NCI-H1436 treated with DMSO at 0.1 percent for 48 hours (cell line): Measurements from ENCODE around the gene EFTUD2.
A peak's percentile ranks its signal among the peaks of the same experiment; 100 is the strongest.
"Not testable (repeated sequence)": the region's sequence is repeated elsewhere in the genome, so short reads cannot be mapped to it uniquely, and the experiment has no call there.

Experiments
- DNase-seq: peaks from one replicate; lab custom pipeline; 2025; lab: John Stamatoyannopoulos, UW

The EFTUD2 gene

DNA sequence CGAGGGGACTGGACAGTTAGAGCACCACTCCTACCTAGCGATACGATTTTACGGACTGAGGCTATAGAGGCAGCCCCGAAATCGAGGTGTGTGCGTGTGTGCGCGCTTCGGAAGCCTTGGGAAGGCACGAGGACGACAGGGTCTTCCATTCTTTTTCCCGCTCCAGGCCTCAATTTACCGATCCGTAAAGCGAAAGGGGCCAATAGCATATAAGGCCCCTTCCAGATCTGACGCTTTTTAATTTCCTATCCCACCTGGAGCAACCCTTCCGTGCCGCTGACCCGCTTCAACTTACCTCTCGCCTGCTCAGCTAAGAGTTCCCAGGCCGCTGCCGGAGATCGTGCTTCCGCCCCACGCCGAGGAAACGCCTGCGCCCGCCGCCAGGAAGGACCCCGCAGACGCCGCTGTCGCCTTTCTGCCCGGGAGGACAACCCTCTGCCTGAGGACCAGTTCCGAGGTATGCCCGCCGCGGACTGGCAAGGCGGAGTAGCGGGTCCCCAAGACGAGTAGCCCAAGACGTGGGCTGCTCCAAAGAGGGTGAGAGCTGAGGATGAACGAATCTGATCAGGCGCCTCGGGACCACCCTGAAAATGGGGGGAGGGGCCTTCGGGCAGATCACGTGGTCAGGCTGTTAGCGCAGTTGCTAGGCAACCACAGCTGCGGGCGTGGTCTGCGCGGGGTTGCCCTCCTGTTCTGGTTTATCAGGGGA, at the start of gene EFTUD2:
Gene EFTUD2, minus strand, starts transcription at position 372 of the 709 bp plus-strand sequence. CDS start 4,924 bp downstream, outside the sequence.
- peak; percentile 58 for DNase-seq

DNA sequence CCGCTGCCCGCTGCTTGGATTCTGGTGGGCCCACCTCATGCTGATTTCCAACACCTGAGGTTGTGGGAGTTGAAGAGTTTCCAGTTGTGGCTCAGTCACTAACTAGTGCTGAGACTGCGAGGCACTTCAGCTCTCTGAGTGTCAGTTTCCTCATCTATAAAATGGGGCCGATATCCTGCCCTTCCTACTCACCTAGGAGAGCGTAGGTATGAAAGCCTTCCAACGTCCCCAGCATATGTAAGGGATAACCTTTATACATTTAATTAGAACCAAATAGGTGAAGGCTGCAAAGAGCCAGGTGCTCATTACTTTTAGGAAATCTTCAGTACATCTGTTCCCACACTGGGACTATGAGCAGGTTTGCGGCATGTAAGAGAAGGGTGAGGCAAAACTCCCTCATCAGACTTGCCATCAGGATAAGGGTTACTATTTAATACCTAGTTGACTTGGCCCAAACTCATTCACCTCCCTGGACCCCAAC, 49.1 kb upstream of the EFTUD2 start:
- no peak for DNase-seq

DNA sequence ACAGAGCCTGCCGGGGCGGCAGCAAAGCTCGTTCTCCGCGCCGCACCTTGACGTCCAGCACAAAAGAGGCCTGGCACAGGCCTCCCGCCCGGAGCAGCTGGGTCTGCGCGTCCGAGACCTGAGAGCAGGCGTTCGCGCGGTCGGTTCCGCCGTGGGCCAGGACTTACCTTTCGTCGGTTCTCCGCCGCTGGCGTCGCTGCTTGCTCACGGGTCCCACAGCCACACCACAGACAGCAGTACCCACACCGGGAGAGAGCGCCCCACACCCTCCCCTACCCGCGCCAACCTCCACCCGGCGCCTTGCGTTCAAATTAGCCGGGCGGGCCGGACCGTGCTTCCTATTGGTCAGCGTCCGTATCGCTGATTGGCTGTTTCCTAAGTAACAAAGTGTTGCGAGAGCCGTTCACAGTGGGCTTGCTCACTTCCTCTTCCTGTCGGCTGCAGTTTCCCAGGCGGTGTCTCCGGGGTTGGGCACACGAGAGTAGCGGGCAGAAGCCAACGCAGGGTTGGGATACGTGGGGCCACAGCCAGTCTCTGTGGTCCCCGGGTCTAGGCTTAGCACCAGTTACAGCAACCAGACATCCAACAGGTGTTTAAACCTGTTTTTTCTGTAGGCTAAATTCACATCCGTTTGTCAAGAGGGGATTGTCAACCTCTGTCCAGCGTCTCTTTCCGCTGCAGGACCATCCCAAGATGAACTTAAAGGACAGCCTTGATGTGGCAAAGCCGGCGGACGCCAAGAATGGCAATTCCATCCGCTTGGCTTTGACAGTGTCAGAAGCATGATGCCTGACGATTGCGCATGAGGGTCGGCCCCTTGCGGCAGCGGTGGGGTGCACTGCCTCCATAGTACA, 48.4 kb upstream of the EFTUD2 start, which contains the start of gene KIF18B:
Gene KIF18B, minus strand, starts transcription at position 313 of the 854 bp plus-strand sequence. CDS start 11,429 bp downstream, outside the sequence.
- DNase-seq, result peak; percentile 94

DNA sequence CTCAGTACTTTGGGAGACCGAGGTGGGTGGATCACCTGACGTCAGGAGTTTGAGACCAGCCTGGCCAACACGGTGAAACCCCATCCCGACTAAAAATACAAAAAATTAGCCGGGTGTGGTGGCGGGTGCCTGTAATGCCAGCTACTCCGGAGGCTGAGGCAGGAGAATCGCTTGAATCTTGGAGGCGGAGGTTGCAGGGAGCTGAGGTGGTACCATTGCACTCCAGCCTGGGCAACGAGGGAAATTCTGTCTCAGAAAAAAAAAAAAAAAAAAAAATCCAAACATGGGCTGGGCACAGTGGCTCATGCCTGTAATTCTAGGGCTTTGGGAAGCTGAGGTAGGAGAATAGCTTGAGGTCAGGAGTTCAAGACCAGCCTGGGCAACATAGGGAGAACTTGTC, 46.4 kb upstream of the EFTUD2 start:
- DNase-seq, result not testable (repeated sequence)

DNA sequence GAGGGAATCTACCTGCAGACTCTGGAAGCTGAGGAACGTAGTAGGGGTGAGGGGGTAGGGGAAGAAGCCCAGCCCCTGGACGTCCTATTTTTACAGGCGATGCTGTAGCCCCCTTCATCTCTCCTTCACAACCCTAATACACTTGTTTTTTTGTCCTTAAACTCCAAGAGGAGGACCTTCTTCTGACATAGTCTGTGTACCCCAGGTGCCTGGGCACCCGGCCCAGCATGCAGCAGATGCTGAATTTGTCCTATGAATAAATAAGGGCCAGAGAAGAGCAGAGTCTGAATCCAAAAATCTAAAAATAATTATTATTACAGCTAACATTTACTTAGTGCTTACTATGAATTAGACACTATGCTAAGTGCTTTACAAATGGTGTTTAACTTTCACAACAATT, 43.2 kb upstream of the EFTUD2 start:
- no peak for DNase-seq

DNA sequence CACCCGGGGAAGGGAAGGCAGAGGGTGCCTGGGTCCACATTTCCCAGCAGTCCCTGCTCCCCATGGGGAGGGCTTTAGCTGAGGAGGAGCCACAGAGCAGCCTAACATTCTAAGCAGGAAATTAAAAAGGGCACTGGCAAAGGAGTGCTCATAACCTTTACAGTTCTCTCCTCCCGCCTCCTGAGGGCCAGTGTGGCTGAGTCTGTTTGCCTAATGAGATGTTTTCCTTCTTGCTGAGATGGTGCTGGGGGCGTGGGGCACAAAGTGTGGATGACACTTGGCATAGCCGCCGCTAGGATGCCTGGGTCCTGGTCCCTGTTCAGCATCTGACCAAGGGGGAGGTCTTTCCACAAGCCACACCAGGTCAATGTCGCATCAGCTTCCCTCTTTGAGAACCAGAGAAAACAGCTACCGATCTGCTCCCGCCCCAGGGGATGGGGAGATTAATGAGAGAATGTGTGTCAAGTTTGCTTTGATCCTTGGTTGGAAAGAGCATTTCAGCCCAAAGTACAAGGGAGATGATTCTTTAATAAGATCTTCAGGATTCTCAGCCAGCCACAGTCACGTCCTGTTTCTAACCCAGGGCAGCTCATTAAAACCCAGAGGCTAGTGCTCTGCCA, 42.6 kb upstream of the EFTUD2 start:
- DNase-seq, result no peak

DNA sequence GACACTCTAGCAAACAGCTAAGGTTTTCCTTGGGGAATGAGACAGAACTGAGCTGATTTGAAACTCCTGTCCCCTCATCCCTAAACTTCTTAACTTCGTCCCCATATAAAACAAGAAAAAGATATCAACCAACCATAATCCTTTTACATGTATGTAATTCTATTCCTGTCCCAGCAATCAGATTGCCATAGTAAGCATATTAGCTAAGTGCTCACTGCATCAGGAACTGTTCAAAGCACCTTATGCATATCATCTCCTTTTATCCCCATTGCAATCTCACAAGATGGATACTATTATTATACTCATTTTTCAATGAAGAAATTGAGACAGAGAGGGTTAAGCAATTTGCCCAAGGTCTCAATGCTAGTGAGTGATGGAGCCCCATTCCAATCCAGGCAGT, 41.5 kb upstream of the EFTUD2 start:
- DNase-seq, result no peak

DNA sequence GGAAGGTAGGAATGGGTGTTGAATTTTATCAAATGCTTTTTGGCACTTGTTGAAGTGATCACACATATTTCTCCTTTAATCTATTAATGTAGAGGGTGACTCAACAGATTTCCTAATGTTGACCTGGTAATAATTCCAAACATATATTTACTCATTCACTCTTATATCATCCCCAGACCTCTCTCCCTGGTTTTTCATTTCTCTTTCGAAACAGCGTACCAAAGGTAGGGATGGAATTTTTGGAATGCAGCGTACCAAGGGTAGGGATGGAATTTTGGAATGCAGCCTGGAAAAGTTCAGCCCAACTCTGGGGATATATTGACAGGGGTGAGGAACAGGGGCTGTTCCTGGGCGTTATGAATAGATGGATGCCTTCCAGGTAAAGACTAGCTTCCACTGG, 41.1 kb upstream of the EFTUD2 start:
- no peak for DNase-seq

DNA sequence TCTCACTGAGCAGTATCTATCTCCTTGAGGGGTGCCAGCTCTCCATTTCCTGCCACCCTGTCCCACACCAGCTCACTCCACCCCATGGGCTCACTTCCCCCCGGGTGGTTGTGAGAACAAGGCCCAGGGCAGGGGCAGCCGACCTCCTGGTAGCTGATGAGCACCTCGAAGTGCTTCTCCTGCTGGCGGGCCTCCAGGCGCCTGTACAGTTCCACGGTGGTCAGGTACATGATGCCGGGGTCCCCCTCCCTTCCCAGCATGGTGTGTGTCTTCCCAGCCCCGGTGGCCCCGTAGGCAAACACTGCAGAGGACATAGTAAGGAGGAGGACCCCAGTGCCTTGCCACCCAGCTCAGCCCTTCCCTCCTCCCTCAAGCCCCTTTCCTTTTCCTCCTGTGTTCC, 35.9 kb upstream of the EFTUD2 start:
- DNase-seq, result no peak

DNA sequence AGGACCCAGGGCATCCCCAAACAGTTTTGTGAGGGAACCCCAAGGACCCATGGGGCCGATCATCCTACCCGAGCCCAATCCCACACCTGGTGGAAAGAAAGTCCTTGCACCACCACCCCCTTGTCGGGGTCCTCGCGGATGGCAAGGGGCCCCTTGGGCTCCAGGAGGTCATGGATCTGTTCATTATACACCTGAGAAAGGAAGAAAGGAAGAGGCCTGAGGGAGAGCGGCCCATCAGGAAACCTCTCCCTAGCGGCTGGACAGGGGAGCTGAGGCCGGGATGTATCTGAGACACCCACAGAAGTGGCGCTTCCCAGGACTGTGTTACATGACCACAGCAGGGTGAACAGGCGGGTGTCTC, 35.5 kb upstream of the EFTUD2 start:
- no peak for DNase-seq

DNA sequence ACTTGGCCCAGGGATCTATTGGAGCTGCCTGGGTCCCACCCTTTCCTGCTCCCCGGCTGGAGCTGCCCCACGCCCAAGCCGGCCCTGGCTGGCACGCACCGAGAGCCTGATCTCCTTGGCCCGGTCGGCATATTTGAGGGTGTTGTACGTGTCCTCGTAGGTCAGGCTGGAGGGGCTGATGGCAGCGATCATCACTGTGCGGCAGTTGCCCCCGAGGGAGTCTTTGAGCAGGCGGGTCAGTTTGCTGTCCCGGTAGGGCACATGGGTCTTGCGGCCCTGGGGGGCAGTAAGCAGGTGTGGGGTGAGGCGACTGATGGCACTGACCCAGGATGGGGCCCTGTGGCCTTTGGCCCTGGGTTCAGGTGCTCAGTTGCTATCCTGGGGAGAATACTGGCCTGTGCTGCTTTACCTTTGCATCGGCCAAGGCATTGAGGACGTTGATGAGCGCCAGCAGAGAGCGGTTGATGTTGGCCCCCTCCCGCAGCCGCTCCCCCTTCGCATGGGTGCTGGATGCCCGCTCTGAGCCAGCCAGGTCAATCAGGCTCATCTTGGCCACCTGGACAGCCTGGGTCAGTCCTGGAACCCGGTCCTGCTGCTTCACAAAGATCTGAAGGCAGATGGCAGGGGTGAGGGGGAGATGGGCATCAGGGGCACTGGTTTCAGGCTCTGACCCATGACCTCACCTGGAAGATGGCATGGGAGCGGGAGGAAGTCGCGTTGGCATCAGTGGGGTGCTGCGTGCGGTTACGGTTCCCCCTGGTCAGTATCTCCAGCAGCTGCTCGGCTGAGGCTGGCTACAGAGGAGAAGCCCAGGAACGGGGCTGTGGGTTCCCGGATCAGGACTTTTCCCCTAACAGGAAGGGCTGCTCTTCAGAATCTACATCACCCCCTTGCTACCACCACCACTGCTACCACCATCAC, 34.8 kb upstream of the EFTUD2 start:
- DNase-seq, result no peak

DNA sequence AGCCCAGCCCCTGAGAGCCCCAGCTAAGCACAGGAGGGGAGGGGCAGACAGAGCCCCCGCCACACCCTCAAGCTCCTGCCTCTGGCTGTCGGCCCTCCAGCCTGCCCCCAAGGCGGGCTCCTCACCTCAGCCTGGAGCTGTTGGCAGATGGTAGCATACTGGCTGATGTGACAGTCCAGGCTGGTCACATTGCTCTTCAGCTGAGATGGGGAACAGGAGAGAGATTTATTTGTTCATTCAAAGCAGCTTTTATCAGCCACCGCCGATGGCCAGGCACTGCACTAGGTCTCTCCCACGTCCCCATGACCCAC, 33.5 kb upstream of the EFTUD2 start:
- no peak for DNase-seq

DNA sequence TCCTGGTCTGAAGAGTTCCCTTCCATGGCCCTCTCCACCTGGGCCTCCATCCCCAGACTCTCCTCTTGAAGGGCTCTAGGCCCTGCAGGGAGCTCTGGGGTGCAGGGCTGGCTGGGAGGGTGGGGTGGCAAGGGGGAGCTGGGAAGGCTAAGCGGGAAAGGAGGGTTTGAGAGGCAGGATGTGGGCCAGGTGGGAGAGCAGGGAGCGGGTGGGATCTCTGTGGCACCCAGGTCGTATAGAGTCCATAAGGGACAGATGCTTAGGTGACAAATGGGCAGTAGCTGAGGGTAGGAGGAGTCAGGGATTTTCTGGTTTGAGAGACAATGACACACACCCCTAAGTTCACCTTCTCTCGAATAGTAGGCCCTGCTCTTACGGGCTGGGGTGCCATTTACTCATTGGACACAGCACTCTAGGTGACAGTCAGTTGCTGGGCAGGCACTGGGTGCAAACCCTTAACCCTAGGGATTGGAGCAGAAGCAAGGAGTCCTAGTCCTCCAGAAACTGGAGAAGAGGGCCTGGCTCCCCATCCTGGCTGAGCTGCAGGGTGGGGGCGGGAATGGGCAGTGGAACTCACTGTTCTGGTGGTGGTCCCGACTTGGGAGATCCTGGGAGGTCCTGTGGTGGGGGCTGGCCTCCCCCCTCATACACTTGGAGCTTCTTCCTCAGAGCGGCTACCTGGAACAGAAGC, 33.0 kb upstream of the EFTUD2 start:
- DNase-seq, result no peak

DNA sequence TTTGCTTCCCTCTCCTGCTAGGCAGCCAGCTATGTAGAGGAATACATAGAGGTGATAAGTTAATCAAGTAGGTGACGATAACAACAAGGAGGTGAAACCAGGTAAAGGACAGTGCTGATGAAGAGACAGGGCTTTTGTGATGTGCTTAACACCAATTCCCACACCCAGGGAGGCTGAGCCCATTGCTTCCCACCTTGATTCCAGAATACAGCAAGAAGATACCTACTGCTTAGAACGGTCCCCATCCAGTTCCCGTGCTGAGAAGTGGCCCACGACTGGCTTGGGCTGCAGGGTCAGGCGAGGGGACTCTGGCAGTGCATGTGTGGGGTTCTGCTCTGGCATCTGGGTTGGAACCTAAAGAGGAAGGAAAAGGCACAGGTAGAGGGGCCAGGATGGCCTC, 32.1 kb upstream of the EFTUD2 start:
- no peak for DNase-seq

DNA sequence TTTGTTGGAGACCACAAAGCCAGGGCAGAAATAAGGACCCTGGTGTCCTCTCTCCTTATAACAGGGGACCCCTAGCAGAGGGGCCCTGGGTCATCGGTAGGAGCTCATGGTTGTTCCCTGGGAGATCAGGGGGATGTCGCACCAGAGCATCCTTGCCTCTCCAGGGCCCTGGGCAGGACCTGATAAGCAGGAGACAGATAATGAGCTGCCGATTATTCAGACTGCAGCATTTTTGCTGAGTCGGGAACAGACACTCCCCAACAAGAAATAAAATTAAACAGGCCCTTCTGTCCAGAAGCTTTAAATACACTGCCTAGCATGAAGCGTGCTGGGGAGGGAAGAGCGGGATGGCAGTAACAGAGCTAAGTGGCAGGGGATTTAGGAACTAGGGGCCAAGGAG, 31.4 kb upstream of the EFTUD2 start:
- DNase-seq, result no peak

DNA sequence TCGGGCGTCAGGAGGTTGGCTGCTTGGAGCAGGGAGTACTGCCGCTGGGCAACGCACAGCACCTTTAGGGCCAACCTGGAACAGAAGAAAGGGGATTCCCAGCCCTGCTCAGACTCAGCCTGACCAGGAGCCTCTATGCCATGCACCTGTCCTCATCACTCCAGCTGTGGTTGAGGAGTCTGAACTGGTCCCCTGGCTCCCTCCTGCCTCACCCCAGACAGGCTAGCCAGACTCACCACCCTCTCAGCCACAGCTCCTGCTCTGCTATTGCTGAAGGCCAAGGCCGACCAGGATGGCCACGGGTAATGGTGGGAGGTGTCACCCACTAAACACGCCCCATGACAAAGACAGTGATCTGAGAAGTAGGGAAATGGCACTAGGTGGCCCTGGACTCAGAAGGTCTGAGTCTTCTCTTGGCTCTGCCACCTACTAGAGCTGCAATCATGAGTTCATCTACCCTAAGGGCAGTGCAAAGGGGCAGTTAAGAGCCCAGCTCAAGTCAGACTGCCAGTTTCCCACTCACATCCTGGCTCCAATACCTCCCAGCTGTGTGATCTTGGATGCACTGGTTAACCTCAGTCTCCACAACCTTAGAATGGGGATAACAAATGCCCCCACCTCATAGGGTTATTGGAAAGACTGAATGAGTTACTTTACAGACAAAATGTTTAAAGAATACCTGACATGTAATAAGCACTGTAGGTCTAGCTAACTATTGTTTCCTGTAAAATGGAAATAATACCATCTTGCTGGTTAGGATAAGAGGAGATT, 29.9 kb upstream of the EFTUD2 start:
- no peak for DNase-seq

DNA sequence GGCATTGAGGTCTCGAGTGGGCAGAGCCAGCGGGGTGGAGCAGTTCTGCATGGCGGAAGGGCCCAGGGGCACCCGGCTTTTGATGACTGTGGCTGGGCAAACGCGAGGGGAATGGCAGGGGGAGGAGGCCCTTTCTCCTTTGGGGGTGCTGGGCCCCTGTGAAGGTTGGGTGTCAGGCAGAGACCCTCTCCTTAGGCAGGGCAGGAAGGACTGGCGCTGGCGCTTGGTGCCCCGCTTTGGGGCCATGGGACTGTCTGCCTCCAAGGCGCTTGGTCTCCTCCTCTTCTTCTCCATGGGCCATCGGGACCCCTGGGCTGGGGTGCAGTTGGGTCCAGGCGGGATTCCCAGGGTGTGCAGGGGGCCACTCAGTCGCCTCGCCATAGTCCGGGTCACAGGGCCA, 28.9 kb upstream of the EFTUD2 start:
- no peak for DNase-seq

DNA sequence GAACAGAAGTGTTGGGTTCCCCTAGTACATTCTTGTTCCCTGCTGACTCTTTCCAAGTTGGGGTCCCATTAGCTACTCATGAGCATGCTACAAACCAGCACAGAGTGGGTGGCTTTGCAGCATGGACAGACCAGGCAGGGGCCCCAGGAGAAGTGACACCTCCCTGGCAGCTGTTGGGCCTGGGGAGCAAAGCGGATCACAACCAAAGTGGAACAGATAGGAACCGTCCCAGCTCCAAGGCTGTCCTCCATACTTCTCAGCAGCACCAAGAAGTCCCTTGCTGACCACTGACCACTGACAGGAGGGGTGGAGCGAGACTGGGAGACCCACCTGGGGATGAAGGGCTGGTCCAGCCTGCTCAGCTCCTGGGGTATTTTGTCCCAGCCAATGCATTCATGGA, 28.5 kb upstream of the EFTUD2 start:
- no peak for DNase-seq

DNA sequence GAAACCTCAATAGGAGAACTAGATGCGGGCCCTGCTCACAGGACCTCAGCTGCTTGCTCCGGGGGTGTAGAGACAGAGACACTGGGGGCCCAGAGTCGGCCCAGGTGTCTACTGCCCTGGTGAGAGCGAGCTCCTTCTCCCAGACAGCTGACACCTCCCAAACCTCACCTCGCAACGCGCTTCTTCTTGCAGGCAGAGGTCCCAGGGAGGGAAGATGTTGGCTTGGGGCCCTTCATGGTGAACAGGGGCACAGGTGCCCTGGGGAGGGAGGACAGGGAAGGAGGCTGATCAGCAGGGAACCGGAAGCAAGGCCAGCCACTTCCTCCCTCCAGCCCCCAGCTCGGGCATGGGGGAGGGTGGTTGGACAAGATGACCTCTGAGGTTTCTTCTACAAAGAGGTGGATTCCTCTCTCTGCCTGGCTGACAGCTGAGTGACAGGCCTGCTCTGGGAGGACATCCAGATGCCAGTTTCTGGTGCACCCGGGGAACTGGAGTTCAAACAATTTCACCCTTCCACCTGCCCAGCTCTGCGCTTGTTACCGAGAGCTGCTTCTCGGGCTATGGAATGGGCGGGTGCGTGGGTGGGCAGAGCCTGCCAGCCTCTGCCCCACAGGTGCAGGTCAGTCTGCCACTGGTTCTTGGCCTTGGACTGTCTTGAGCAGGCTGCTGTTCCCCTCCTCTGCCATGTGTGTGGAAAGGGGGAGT, 27.7 kb upstream of the EFTUD2 start:
- DNase-seq, result no peak
